ENCODE data around the gene QTRT2.

QTRT2 gene

DNA sequence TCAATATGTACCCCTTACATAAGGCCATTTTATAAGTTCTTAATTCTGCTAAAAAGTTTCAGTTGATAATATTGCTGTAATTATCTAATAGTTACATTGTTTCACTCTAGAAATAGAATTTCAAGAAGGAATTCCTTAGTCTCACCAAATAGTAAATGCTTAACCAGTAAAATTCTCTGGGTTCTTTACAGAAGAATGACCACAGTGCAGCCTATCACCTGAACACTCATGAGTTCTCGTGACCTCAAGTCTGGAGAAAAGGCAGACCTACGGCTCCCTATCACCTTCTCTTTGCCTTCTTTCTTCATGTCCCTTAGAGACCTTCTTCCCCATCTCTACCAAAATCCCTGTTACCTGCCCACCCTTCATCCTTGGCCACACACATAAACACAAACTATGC is 31.1 kb upstream of the QTRT2 start:
- H3K4me3 ChIP-seq (replicated peaks; ENCODE audit: low read depth, low read length), result no peak overlapping the region
- no peak for DNase-seq (ENCODE audit: extremely low read depth, low read depth)
- TF ChIP-seq, protein P1, sequence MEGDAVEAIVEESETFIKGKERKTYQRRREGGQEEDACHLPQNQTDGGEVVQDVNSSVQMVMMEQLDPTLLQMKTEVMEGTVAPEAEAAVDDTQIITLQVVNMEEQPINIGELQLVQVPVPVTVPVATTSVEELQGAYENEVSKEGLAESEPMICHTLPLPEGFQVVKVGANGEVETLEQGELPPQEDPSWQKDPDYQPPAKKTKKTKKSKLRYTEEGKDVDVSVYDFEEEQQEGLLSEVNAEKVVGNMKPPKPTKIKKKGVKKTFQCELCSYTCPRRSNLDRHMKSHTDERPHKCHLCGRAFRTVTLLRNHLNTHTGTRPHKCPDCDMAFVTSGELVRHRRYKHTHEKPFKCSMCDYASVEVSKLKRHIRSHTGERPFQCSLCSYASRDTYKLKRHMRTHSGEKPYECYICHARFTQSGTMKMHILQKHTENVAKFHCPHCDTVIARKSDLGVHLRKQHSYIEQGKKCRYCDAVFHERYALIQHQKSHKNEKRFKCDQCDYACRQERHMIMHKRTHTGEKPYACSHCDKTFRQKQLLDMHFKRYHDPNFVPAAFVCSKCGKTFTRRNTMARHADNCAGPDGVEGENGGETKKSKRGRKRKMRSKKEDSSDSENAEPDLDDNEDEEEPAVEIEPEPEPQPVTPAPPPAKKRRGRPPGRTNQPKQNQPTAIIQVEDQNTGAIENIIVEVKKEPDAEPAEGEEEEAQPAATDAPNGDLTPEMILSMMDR (IDR thresholded peaks at IDR 0.05; ENCODE audit: low read depth, low read length, missing control alignments), result no peak

DNA sequence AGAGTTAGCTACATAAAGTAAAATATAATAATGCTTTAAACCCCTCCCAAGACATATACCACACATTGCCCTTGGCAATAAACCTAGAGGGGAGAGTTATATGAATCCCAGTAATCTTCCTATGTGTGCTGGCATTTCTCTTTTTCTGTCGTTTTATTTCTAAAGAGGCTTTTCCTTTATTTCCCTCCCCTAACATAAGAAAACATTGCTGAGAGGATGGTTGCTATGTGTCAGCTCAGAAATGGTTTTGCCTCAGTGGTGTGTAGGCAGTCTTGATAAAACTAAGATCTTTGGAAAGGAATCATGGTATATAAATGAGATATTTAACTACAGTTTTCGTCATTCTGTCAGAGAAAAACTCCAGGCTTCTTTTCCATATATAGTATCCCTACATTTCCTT is 30.2 kb upstream of the QTRT2 start:
- DNase-seq (ENCODE audit: extremely low read depth, low read depth), result no peak
- TF ChIP-seq, protein P1 (IDR thresholded peaks at IDR 0.05; ENCODE audit: low read depth, low read length, missing control alignments), result no peak
- H3K4me3 ChIP-seq (replicated peaks; ENCODE audit: low read depth, low read length), result no peak overlapping the region

DNA sequence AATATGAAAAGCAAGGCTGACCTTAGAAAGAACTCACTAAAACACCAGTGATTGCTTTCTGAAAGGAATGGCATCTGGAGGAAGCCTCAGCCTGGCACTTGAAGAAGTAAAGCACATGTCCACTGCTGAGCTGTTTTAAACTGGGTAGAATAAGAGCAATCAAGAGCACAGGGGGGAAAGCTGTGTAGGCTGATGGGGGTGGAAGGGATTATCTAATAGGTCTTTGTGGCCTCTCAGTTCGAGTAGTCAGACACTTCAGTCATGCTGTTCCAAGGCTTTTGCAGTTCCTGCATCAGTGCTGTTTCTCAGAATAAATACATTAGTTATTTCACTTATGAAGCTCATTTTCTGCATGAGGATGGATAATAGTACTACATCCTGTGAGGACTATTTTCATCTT is 22.8 kb upstream of the QTRT2 start:
- TF ChIP-seq, protein P1 (IDR thresholded peaks at IDR 0.05; ENCODE audit: low read depth, low read length, missing control alignments), result no peak
- DNase-seq (ENCODE audit: extremely low read depth, low read depth), result no peak
- no peak overlapping the region for H3K4me3 ChIP-seq (replicated peaks; ENCODE audit: low read depth, low read length)

DNA sequence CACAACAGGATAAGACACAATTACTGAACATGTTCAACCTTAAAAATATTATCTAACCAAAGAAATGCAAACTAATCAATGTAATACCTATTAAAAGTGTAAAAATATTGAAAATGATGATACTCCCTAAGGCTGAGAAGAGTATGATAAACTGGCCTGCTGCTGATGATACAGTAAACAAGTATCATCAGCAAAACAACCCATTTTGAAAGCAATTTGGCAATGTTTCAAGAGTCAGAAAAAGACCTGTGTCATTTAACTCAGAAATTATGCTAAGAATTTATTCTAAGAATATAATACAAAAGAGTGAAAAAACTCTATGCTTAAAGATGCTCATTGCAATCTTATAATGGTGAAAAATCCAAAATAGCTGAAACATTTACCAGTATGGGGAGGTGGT is 22.3 kb upstream of the QTRT2 start:
- H3K4me3 ChIP-seq (replicated peaks; ENCODE audit: low read depth, low read length), result no peak overlapping the region
- no peak for DNase-seq (ENCODE audit: extremely low read depth, low read depth)
- TF ChIP-seq, protein P1 (IDR thresholded peaks at IDR 0.05; ENCODE audit: low read depth, low read length, missing control alignments), result no peak

DNA sequence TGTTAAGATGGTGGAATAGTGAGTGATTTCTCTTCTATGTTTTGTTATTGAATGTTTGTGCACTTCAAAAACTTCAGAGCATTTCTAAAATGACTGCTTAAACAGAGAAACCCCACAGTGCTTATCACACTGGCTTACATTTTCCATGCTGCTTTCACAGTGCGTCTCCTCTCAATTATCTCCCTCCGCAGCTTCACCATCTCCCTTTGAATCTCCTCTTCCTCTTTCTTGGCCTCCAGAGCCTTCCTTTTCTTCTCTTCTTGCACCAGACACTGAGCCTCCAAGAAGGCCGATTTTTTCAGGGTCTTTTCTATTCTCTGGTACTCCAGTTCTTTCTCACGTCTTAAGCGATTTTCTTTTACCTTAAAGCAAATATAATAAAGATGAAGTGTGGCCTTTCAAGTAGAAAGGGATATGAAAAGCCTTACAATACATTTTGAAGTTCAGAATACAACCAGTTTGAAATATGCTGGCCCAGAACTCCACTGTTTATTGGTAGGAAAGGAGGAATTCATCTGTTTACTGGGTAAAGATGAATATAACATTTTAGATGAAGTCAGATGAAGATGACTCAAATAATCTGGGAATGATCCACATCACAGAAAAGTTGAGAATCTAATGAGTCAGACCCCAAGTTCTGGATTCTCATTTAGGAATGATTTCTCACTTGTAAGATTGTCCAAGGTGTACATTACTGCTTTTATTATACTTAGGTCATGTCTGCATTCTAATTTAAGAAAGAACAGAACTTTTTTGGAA is 21.6 kb upstream of the QTRT2 start:
- no peak for DNase-seq (ENCODE audit: extremely low read depth, low read depth)
- H3K4me3 ChIP-seq (replicated peaks; ENCODE audit: low read depth, low read length), result no peak overlapping the region
- TF ChIP-seq, protein P1 (IDR thresholded peaks at IDR 0.05; ENCODE audit: low read depth, low read length, missing control alignments), result no peak

DNA sequence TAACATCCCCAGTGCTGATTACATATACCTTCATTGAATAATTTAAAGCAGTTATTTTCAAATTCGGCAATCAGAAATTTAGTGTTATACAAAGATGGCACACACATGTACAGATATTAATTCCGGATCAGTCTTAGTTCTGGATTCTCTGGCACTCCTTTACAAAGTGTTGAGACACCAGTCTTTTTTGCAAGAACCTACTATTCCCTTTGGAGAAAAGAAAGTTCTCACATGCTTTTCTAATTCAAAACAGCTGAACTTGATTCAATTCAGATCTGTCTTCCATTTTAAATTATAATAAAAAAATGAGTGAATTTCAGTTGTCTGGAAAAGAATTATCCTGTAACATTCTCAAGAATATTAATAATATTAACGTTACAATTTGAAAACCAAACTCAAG is 20.6 kb upstream of the QTRT2 start:
- TF ChIP-seq, protein P1 (IDR thresholded peaks at IDR 0.05; ENCODE audit: low read depth, low read length, missing control alignments), result no peak
- no peak overlapping the region for H3K4me3 ChIP-seq (replicated peaks; ENCODE audit: low read depth, low read length)
- no peak for DNase-seq (ENCODE audit: extremely low read depth, low read depth)

DNA sequence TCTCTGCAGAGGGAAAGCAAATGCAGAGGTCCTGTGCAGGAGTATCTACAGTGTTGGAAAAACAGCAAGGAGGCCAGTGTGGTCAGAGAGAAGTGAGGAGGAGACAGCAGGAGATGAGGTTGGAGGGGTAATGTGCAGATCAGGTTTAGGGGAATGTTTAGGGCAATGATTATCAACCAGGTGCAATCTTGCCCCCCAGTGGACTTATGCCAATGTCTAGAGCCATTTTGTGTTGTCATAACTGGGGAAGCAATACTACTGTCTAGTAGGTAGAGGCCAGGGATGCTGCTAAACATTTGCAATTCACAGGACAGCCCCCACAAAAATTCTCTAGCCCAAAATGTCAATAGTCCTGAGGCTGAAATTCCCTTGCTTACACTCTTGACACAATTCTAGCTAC is 13.3 kb upstream of the QTRT2 start:
- TF ChIP-seq, protein P1 (IDR thresholded peaks at IDR 0.05; ENCODE audit: low read depth, low read length, missing control alignments), result no peak
- no peak for DNase-seq (ENCODE audit: extremely low read depth, low read depth)
- H3K4me3 ChIP-seq (replicated peaks; ENCODE audit: low read depth, low read length), result no peak overlapping the region

All from HFF-Myc (cell line).